GM10266 (cell line): ENCODE measurements around the gene BRWD1.

ENCODE experiments used
- DNase-seq: peaks from one replicate; pipeline ENCODE4 v3.0.0; 2012; ENCODE audit errors: extremely low spot score
- CTCF ChIP-seq: IDR thresholded peaks from 2 replicates; pipeline ENCODE4 v1.5.1; 2012; ENCODE audit warnings: mild to moderate bottlenecking, low read depth; ENCODE audit not compliant: control insufficient read depth, insufficient read depth; ENCODE audit errors: missing control alignments

The BRWD1 gene

DNA sequence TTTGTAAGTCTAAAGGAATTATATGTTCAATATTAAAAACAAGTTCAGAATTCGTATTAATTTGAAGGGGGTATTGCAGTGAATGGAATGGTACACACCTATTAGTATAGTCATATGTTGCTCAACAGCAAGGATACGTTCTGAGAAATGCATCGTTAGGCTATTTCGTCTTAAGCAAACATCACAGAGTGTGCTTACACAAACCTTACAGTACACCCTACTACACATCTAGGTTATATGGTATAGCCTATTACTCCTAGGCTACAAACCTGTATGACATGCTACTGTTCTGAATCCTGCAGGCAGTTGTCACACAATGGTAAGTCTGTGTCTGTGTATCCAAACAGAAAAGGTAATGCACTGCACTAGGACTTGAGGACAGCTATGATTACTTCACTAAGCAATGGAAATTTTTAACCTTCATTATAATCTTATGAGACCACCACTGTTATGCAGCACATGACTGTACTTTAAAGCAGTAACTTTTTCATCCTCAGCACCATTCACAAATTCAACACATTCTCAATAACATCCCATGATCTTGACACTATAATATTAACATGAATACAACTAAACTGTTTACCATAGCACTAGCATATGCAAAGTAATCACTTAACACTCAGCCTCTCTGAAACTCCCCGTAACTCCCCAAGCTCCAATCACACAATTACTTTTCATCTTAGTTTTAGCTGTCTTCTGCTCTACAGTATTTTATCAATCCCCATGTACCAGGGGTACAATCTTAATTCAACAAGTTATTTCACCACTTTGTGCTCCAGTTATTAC, 115.8 kb downstream of the BRWD1 start:
- DNase-seq = no peak
- TF ChIP-seq CTCF = no peak

GRCh38 chr21:39196838-39197237, 116.6 kb downstream of the BRWD1 start:
- no peak for DNase-seq
- no peak for TF ChIP-seq CTCF

DNA sequence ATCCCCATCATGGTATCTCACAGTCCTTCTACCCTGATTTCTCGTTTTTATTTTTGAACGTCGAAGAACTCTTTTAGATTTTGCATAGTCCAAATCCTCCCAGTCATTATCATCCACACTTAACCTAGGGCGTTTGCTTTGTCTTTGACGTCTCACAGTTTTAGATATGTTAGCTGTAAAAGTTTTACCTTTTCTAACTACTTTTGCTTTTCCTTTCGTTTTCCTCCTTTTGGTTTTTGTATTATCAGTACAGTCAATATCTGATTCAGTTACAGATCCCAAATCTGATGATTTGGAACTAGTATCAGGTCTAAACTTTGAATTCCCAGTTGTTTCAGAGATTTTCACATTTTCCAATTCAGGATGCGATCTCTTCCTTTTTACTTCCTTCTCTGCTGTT, 117.1 kb downstream of the BRWD1 start:
- no peak for TF ChIP-seq CTCF
- DNase-seq = no peak

- no peak for DNase-seq
- no peak for TF ChIP-seq CTCF
Observed at GRCh38 chr21:39193380-39193779, 120.1 kb downstream of the BRWD1 start.

DNA sequence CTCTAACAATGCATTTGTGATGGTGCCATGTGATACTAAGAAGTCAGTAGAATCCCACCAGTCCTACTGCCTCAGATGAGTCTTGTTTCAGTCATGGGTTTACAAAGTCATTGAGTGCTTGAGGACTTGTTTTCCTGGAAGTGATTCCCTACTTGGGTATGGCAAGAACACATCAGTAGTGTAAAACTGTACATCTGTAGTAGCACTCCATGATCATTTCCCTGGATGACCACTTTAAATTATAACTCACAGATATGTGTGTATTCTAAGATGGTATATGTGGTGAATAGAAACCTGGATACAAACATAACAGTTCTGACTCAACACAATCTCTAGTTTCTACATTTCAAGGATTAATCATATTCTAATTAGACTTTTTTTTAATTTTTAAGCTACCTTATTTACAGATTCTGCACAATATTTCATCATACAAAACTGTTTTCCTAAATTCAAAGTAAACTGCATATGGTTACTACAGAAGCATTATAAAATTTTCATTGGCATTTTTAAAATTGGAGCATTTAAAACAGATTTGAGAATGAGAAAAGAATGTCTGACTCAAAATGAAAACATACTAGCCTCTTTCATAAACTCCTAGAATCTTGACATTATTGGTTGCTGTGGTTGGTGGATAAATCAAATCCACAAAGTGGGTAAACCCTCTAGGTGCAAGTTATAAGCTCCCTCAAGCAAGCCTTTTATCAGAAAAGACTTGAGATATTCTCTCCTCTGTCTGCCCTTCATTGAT, 123.4 kb downstream of the BRWD1 start:
- TF ChIP-seq CTCF = no peak
- DNase-seq = no peak

GRCh38 chr21:39188521-39189139, 124.8 kb downstream of the BRWD1 start:
- TF ChIP-seq CTCF = no peak
- no peak for DNase-seq
